ENCODE results near the gene HEATR5A.
"Not testable (repeated sequence)": the region's sequence is repeated elsewhere in the genome, so short reads cannot be mapped to it uniquely, and the experiment has no call there.

HEATR5A gene

DNA sequence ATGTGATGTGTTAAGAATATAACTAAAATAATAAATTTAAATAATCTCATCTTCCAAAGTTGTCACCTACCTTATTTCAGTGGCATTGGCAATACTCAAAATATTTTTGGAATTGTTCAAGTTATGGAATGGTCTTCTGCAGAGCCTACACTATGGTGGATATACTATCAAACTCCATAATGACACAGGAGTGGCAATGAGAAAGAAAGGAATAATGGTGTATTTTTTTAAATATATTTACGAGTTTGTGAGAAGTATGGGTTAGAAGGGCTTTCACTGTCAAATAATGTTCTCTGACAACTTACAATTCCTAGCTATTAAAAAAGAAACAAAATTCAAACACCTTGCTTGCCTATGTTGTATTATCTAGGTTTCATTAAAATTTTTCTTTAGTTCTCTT, 38.1 kb downstream of the HEATR5A start:
- H3K4me3 ChIP-seq (ENCODE audit: low read depth, low read length) = no peak overlapping the region
- TF ChIP-seq, protein P1, sequence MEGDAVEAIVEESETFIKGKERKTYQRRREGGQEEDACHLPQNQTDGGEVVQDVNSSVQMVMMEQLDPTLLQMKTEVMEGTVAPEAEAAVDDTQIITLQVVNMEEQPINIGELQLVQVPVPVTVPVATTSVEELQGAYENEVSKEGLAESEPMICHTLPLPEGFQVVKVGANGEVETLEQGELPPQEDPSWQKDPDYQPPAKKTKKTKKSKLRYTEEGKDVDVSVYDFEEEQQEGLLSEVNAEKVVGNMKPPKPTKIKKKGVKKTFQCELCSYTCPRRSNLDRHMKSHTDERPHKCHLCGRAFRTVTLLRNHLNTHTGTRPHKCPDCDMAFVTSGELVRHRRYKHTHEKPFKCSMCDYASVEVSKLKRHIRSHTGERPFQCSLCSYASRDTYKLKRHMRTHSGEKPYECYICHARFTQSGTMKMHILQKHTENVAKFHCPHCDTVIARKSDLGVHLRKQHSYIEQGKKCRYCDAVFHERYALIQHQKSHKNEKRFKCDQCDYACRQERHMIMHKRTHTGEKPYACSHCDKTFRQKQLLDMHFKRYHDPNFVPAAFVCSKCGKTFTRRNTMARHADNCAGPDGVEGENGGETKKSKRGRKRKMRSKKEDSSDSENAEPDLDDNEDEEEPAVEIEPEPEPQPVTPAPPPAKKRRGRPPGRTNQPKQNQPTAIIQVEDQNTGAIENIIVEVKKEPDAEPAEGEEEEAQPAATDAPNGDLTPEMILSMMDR (IDR thresholded peaks at IDR 0.05; ENCODE audit: low read depth, low read length, missing control alignments) = no peak
- no peak for DNase-seq (ENCODE audit: low read depth)
- in situ Hi-C loops (cut with HindIII; ENCODE audit: low sequenced_read_pairs) = no loop called here

DNA sequence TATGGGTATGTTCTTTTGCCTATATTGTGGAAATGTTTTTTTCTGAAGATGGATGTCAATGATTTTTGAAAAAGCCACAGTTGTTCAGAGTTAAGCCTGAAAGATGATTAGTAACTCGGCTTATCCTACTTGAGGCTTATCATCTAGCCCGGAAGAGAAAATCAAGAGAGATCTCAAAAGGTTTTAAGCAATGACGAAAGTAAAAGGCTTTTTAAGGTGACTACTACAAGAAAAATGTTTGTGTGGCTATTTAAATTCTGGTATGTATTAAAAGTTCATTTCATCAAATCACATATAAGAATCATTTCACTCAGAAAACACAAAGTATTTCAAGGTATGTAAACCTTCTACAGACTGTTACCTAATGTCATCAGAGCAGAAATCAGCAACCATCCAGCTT, 40.2 kb downstream of the HEATR5A start:
- no peak overlapping the region for H3K4me3 ChIP-seq (ENCODE audit: low read depth, low read length)
- TF ChIP-seq, protein P1 (IDR thresholded peaks at IDR 0.05; ENCODE audit: low read depth, low read length, missing control alignments) = no peak
- DNase-seq (ENCODE audit: low read depth) = no peak
- in situ Hi-C loops (cut with HindIII; ENCODE audit: low sequenced_read_pairs) = no loop called here

DNA sequence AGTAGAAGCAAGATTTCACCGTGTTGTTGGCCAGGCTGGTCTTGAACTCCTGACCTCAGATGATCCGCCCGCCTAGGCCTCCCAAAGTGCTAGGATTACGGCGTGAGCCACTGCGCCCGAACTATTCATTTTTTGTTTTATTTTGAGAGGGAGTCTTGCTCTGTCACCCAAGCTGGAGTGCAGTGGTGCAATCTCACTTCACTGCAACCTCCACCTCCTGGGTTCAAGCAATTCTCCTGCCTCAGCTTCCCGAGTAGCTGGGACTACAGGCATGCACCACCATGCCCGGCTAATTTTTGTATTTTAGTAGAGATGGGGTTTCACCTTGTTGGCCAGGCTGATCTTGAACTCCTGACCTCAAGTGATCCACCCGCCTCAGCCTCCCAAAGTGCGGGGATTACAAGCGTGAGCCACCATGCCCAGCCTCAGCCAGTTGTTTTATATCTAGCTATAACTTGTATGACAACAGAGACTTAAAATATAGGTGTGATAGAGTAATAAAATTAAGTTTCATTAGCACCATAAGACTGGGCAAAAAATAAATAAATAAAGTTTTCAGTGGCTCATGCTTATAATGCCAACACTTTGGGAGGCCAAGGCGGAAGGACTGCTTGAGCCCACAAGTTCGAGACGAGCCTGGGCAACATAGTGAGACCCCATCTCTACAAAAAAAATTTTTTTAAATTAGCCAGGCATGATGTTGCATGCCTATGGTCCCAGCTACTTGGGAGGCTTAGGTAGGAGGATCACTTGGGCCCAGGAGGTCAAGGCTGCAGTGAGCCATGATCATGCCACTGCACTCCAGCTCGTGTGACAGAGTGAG, 41.0 kb downstream of the HEATR5A start:
- in situ Hi-C loops (cut with HindIII; ENCODE audit: low sequenced_read_pairs); DNase-seq (ENCODE audit: low read depth); H3K4me3 ChIP-seq (ENCODE audit: low read depth, low read length): not testable (repeated sequence)

DNA sequence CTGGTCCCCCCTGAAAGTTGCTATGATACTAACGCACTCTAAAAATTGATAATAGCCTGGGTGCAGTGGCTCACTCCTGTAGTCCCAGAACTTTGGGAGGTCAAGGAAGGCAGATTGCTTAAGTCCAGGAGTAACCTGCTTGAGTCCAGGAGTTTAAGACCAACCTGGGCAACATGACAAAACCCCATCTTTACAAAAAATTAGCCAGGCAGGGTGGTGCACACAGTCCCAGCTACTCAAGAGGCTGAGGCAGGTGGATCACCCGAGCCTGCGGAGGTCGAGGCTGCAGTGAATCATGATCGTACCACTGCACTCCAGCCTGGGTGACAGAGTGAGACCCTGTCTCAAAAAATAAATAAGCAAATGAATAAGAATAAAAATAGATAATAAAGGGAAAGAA, 42.9 kb downstream of the HEATR5A start:
- no peak for DNase-seq (ENCODE audit: low read depth)
- in situ Hi-C loops (cut with HindIII; ENCODE audit: low sequenced_read_pairs) = no loop called here

DNA sequence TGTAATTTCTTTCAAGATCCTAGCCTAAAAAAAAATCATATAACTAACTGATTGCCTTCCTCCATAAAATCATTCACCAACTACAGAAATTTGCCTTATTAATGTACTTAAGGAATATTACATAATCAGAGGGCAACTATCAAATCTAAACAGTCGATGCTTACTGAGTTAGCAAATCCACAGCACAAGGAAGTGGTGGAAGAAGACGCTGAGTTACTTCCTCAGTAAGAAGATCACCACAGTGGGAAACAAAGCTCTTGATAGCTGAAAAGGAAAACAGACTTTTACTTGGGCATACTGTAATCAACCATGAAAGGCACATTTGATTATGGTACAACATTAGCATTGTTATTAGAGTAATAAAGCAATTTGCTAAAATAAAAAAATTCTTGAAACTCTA, 48.7 kb downstream of the HEATR5A start:
- TF ChIP-seq, protein P1 (IDR thresholded peaks at IDR 0.05; ENCODE audit: low read depth, low read length, missing control alignments) = no peak
- DNase-seq (ENCODE audit: low read depth) = no peak
- no peak overlapping the region for H3K4me3 ChIP-seq (ENCODE audit: low read depth, low read length)
- in situ Hi-C loops (cut with HindIII; ENCODE audit: low sequenced_read_pairs) = no loop called here

More for the DNA sequence above, 42.9 kb downstream of the HEATR5A start:
- TF ChIP-seq, protein P1 (IDR thresholded peaks at IDR 0.05; ENCODE audit: low read depth, low read length, missing control alignments) = no peak
- H3K4me3 ChIP-seq (ENCODE audit: low read depth, low read length) = no peak overlapping the region

DNA sequence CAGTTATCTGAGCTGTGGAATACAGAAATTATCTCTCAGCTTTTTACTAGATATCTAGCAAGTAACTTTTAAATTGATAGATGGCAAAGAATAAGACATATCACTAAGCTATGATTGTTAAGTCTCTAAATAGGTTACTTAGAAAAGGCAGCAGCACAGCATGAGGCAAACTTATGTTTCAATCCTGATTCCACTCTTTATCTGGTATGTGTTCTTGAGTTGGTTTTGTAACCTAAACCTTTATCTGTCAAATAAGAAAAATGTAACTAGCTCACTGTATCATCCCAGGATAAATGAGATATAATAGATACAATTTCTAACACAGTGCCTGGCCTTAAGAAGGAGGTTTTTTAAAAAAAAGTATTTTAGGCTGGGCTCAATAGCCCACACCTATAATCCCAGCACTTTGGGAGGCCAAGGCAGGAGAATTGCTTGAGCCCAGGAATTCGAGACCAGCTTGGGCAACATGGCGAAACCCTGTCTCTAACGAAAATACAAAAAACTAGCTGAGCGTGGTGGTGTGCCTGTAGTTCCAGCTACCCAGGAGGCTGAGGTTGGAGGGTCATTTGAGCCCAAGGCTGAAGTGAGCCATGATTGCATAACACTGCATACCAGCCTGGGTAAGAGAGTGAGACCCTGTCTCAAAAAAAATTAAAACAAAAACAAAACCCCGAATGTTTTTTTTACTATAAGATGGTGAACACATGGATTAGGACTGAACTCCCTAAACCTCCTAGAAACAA, 56.8 kb downstream of the HEATR5A start:
- in situ Hi-C loops (cut with HindIII; ENCODE audit: low sequenced_read_pairs) = no loop called here
- TF ChIP-seq, protein P1 (IDR thresholded peaks at IDR 0.05; ENCODE audit: low read depth, low read length, missing control alignments) = no peak
- no peak overlapping the region for H3K4me3 ChIP-seq (ENCODE audit: low read depth, low read length)
- no peak for DNase-seq (ENCODE audit: low read depth)

DNA sequence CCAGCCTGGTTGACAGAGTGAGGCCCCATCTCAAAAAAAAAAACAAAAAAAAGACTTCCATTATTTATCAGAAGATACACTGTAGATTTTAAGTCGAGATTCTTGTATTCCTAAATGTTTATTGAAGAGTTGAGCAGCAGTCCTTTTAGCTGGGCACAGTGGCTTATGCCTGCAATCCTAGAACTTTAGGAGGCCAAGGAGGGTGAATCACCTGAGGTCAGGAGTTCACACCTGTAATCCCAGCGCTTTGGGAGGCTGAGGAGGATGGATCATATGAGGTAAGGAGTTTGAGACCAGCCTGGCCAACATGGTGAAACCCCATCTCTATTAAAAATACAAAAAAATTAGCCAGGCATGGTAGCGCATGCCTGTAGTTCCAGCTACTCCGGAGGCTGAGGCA, 57.6 kb downstream of the HEATR5A start:
- TF ChIP-seq, protein P1 (IDR thresholded peaks at IDR 0.05; ENCODE audit: low read depth, low read length, missing control alignments) = no peak
- no peak for DNase-seq (ENCODE audit: low read depth)
- no peak overlapping the region for H3K4me3 ChIP-seq (ENCODE audit: low read depth, low read length)
- in situ Hi-C loops (cut with HindIII; ENCODE audit: low sequenced_read_pairs) = no loop called here

DNA sequence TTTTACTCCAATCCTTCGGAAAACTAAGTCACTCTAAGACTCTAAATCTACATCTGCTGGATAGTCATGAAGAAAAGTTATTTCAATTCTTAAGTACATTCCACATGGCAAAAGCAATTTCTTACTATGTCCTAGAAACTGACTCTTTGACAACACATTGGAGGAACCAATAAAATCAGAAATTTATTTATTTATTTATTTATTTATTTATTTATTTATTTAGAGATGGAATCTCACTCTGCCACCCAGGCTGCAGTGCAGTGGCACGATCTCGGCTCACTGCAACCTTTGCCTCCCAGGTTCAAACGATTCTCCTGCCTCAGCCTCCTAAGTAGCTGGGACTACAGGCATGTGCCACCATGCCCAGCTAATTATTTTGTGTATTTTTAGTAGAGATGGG, 58.6 kb downstream of the HEATR5A start:
- H3K4me3 ChIP-seq (ENCODE audit: low read depth, low read length); DNase-seq (ENCODE audit: low read depth); in situ Hi-C loops (cut with HindIII; ENCODE audit: low sequenced_read_pairs): not testable (repeated sequence)

Data from astrocyte of the cerebellum (primary cell).